ENCODE data around the gene TM4SF4. TPM values are rescaled to one million over a fixed set of nuclear protein-coding genes. Genes with fewer than 3 reads are reported as not detected.
A peak's percentile ranks its signal among the peaks of the same experiment; 100 is the strongest.

Gene TM4SF4
- total and polyA plus RNA-seq, 9 donors: 0.09 to 1.7 (median 0.98) TPM; not detected in 4

GRCh38 chr3:149480326-149481017, 6.0 kb downstream of the TM4SF4 start:
- Histone ChIP-seq H3K4me3 (ENCODE audit: low read length) (no peak overlapping the region), H3K27ac (ENCODE audit: low read length) (no peak overlapping the region)

GRCh38 chr3:149481056-149481455, 6.6 kb downstream of the TM4SF4 start:
- Histone ChIP-seq H3K4me1 (ENCODE audit: control insufficient read depth, insufficient read depth, low read length) (peaks cover 12% of the 10 kb centered on the region), H3K27ac (ENCODE audit: low read length) (no peak overlapping the region), H3K4me3 (ENCODE audit: low read length) (no peak overlapping the region), H3K27me3 (ENCODE audit: control insufficient read depth, insufficient read depth, low read length) (no peaks in the 10 kb centered on the region), H3K9me3 (replicated peaks; ENCODE audit: control insufficient read depth, low read depth, low read length) (no peaks in the 10 kb centered on the region), H3K36me3 (ENCODE audit: control insufficient read depth, insufficient read depth, low read length) (no peaks in the 10 kb centered on the region)
- no peak for DNase-seq
- WGBS (ENCODE audit: insufficient coverage): no CpG with 5 or more reads among the region's 3 CpGs

More at GRCh38 chr3:149480326-149481017, 6.0 kb downstream of the TM4SF4 start:
- Histone ChIP-seq H3K36me3 (ENCODE audit: control insufficient read depth, insufficient read depth, low read length) (no peaks in the 10 kb centered on the region), H3K27me3 (ENCODE audit: control insufficient read depth, insufficient read depth, low read length) (no peaks in the 10 kb centered on the region), H3K4me1 (ENCODE audit: control insufficient read depth, insufficient read depth, low read length) (peaks cover 14% of the 10 kb centered on the region), H3K9me3 (replicated peaks; ENCODE audit: control insufficient read depth, low read depth, low read length) (no peaks in the 10 kb centered on the region)
- peak; percentile 82 for DNase-seq
- 78% methylated on average over 10 of the region's 15 CpGs for WGBS (ENCODE audit: insufficient coverage)

GRCh38 chr3:149481491-149481890, 7.0 kb downstream of the TM4SF4 start:
- WGBS (ENCODE audit: insufficient coverage): no CpG with 5 or more reads among the region's 2 CpGs
- peak; percentile 30 for DNase-seq
- Histone ChIP-seq H3K9me3 (replicated peaks; ENCODE audit: control insufficient read depth, low read depth, low read length) (no peaks in the 10 kb centered on the region), H3K36me3 (ENCODE audit: control insufficient read depth, insufficient read depth, low read length) (no peaks in the 10 kb centered on the region), H3K27me3 (ENCODE audit: control insufficient read depth, insufficient read depth, low read length) (no peaks in the 10 kb centered on the region), H3K4me3 (ENCODE audit: low read length) (no peak overlapping the region), H3K4me1 (ENCODE audit: control insufficient read depth, insufficient read depth, low read length) (peaks cover 12% of the 10 kb centered on the region), H3K27ac (ENCODE audit: low read length) (no peak overlapping the region)

- H3K9me3 ChIP-seq (replicated peaks; ENCODE audit: control insufficient read depth, low read depth, low read length): no peaks in the 10 kb centered on the region
- no peak for DNase-seq
- no peak overlapping the region for H3K4me3 ChIP-seq (ENCODE audit: low read length)
- WGBS (ENCODE audit: insufficient coverage): 83% methylated on average over 4 of the region's 5 CpGs
- no peaks in the 10 kb centered on the region for H3K27me3 ChIP-seq (ENCODE audit: control insufficient read depth, insufficient read depth, low read length)
- H3K36me3 ChIP-seq (ENCODE audit: control insufficient read depth, insufficient read depth, low read length): no peaks in the 10 kb centered on the region
- H3K27ac ChIP-seq (ENCODE audit: low read length): no peak overlapping the region
- no peaks in the 10 kb centered on the region for H3K4me1 ChIP-seq (ENCODE audit: control insufficient read depth, insufficient read depth, low read length)
Measured at GRCh38 chr3:149486726-149487125, 12.2 kb downstream of the TM4SF4 start.

- Histone ChIP-seq H3K4me1 (ENCODE audit: control insufficient read depth, insufficient read depth, low read length) (no peaks in the 10 kb centered on the region), H3K9me3 (replicated peaks; ENCODE audit: control insufficient read depth, low read depth, low read length) (no peaks in the 10 kb centered on the region), H3K4me3 (ENCODE audit: low read length) (no peak overlapping the region), H3K27me3 (ENCODE audit: control insufficient read depth, insufficient read depth, low read length) (no peaks in the 10 kb centered on the region), H3K36me3 (ENCODE audit: control insufficient read depth, insufficient read depth, low read length) (no peaks in the 10 kb centered on the region), H3K27ac (ENCODE audit: low read length) (no peak overlapping the region)
- WGBS (ENCODE audit: insufficient coverage): 50% methylated on average over 2 of the region's 6 CpGs
- no peak for DNase-seq
Measured at GRCh38 chr3:149487598-149488197, 13.2 kb downstream of the TM4SF4 start.

GRCh38 chr3:149489060-149489690, 14.7 kb downstream of the TM4SF4 start:
- Histone ChIP-seq H3K4me1 (ENCODE audit: control insufficient read depth, insufficient read depth, low read length) (no peaks in the 10 kb centered on the region), H3K27ac (ENCODE audit: low read length) (no peak overlapping the region), H3K36me3 (ENCODE audit: control insufficient read depth, insufficient read depth, low read length) (no peaks in the 10 kb centered on the region), H3K4me3 (ENCODE audit: low read length) (no peak overlapping the region), H3K9me3 (replicated peaks; ENCODE audit: control insufficient read depth, low read depth, low read length) (no peaks in the 10 kb centered on the region), H3K27me3 (ENCODE audit: control insufficient read depth, insufficient read depth, low read length) (no peaks in the 10 kb centered on the region)
- WGBS (ENCODE audit: insufficient coverage): 50% methylated on average over 2 of the region's 6 CpGs
- no peak for DNase-seq

GRCh38 chr3:149490260-149490971, 15.9 kb downstream of the TM4SF4 start:
- H3K4me3 ChIP-seq (ENCODE audit: low read length): no peak overlapping the region

GRCh38 chr3:149493315-149494021, 19.0 kb downstream of the TM4SF4 start:
- DNase-seq: no peak
- WGBS (ENCODE audit: insufficient coverage): 80% methylated on average over 8 of the region's 8 CpGs
- no peak overlapping the region for H3K27ac ChIP-seq (ENCODE audit: low read length)
- no peaks in the 10 kb centered on the region for H3K36me3 ChIP-seq (ENCODE audit: control insufficient read depth, insufficient read depth, low read length)
- no peaks in the 10 kb centered on the region for H3K4me1 ChIP-seq (ENCODE audit: control insufficient read depth, insufficient read depth, low read length)
- no peaks in the 10 kb centered on the region for H3K9me3 ChIP-seq (replicated peaks; ENCODE audit: control insufficient read depth, low read depth, low read length)
- H3K27me3 ChIP-seq (ENCODE audit: control insufficient read depth, insufficient read depth, low read length): no peaks in the 10 kb centered on the region
- H3K4me3 ChIP-seq (ENCODE audit: low read length): no peak overlapping the region

More at GRCh38 chr3:149490260-149490971, 15.9 kb downstream of the TM4SF4 start:
- Histone ChIP-seq H3K9me3 (replicated peaks; ENCODE audit: control insufficient read depth, low read depth, low read length) (no peaks in the 10 kb centered on the region), H3K27ac (ENCODE audit: low read length) (no peak overlapping the region), H3K36me3 (ENCODE audit: control insufficient read depth, insufficient read depth, low read length) (no peaks in the 10 kb centered on the region), H3K4me1 (ENCODE audit: control insufficient read depth, insufficient read depth, low read length) (no peaks in the 10 kb centered on the region), H3K27me3 (ENCODE audit: control insufficient read depth, insufficient read depth, low read length) (no peaks in the 10 kb centered on the region)
- DNase-seq: no peak

GRCh38 chr3:149494022-149494758, 19.7 kb downstream of the TM4SF4 start:
- DNase-seq: peak; percentile 74
- Histone ChIP-seq H3K4me1 (ENCODE audit: control insufficient read depth, insufficient read depth, low read length) (no peaks in the 10 kb centered on the region), H3K36me3 (ENCODE audit: control insufficient read depth, insufficient read depth, low read length) (no peaks in the 10 kb centered on the region), H3K9me3 (replicated peaks; ENCODE audit: control insufficient read depth, low read depth, low read length) (no peaks in the 10 kb centered on the region), H3K27me3 (ENCODE audit: control insufficient read depth, insufficient read depth, low read length) (no peaks in the 10 kb centered on the region), H3K4me3 (ENCODE audit: low read length) (no peak overlapping the region), H3K27ac (ENCODE audit: low read length) (no peak overlapping the region)
- WGBS (ENCODE audit: insufficient coverage): 0% methylated on average over 1 of the region's 11 CpGs
